ENCODE results near the gene SCP2.

DNA sequence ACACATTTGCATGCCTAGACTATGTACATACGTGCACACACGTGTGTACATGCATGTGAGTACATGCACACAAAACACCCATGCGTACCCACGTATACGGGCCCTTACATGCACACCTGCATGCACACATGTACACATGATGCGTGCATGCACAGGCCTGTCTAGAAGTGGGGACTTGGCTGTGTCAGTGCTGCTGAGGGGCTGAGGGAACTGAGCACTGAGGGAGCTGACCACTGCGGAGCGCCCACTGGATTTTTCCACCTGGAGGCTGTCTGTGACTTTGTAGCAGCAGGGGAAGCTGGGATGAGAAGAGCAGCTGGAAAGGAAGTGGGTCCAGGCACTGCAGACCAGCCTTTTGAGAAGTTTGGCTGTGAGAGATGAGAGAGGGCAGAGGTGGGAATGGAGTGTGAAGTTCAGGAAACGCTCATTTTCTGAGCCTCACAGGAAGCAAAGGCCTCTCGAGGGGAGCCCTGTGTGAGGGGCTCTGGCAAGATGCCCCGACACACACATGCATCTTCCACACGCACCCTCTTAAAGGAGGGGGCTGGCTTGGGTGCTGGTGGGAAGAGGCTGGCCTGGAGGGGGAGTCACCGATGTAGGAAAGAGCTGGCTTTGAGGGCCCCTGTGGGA, 155.9 kb downstream of the SCP2 start:
- TF ChIP-seq POLR2A (IDR thresholded peaks at IDR 0.05; ENCODE audit: low read depth, low read length) (no peak), RAD21 (IDR thresholded peaks at IDR 0.05; ENCODE audit: low read length) (no peak), CTCF (conservative IDR thresholded peaks at IDR 0.05; ENCODE audit: low read depth, low read length) (no peak), RFX5 (IDR thresholded peaks at IDR 0.05; ENCODE audit: low read depth, low read length) (no peak), SMC3 (IDR thresholded peaks at IDR 0.05; ENCODE audit: low read depth, low read length) (no peak), CHD1 (IDR thresholded peaks at IDR 0.05; ENCODE audit: low read depth, low read length) (no peak), NFE2L2 (IDR thresholded peaks at IDR 0.05; ENCODE audit: low read depth, low read length) (no peak)
